SK-N-SH (cell line): ENCODE data around the gene TMA7. TPM values are rescaled to one million over a fixed set of nuclear protein-coding genes. Genes with fewer than 3 reads are reported as not detected.

Experiments used
- CTCF ChIA-PET: fragments of 300-600, 350-600 bp; formaldehyde crosslinking; extraction: SDS; loops from one replicate; lab custom pipeline; 2021; lab: Yijun Ruan, JAX
- POLR2A ChIA-PET: fragments of 350-600 bp; sonication (Branson Sonifier 250); formaldehyde crosslinking; extraction: SDS; loops from one replicate; lab custom pipeline; 2020; ENCODE audit warnings: antibody characterized with exemption, inconsistent platforms; lab: Yijun Ruan, JAX
- DNase-seq: peaks from one replicate; pipeline ENCODE4 v3.0.0; 2012
- H2AFZ ChIP-seq: fragments of 200-600 bp; sonication (generic); 2 replicates; pipeline ENCODE4 v1.8.1; 2016; ENCODE audit warnings: antibody characterized with exemption, mild to moderate bottlenecking, low read depth
- H3F3A ChIP-seq: fragments of 200-600 bp; sonication (generic); replicated peaks from 2 replicates; pipeline ENCODE3; 2016; ENCODE audit warnings: antibody characterized with exemption, mild to moderate bottlenecking; ENCODE audit not compliant: insufficient read depth
- H3K27ac ChIP-seq, 2 experiments: fragments of 200-500 bp in 1 of 2; fragments of 200-600 bp in 1 of 2; sonication (Bioruptor generic) in 1 of 2; sonication (generic), shearing (Covaris generic) in 1 of 2; 2 replicates each; pipeline versions ENCODE4 v1.5.1 to v1.6.1; 2014 to 2016; ENCODE audit warnings: low read depth in 2 of 2, inconsistent platforms in 1 of 2, low read length in 1 of 2, mild to moderate bottlenecking in 1 of 2, mixed read lengths in 1 of 2
- H3K27me3 ChIP-seq: fragments of 200-600 bp; sonication (generic), shearing (Covaris generic); 2 replicates; pipeline ENCODE4 v1.6.1; 2016; ENCODE audit warnings: mixed run types; ENCODE audit not compliant: insufficient read depth
- H3K36me3 ChIP-seq, 2 experiments: fragments of 200-500 bp in 1 of 2; fragments of 200-600 bp in 1 of 2; sonication (Bioruptor generic) in 1 of 2; sonication (generic) in 1 of 2; replicated peaks in 1 of 2; 2 replicates each; pipeline versions ENCODE3 to v1.5.1; 2014 to 2016; ENCODE audit warnings: low read length in 1 of 2, mild to moderate bottlenecking in 1 of 2; ENCODE audit not compliant: insufficient read depth in 2 of 2, control insufficient read depth in 1 of 2
- H3K4me1 ChIP-seq, 2 experiments: fragments of 200-500 bp in 1 of 2; fragments of 200-600 bp in 1 of 2; sonication (Bioruptor generic) in 1 of 2; sonication (generic), shearing (Covaris generic) in 1 of 2; 2 replicates each; pipeline versions ENCODE4 v1.5.1 to v1.6.1; 2014 to 2016; ENCODE audit warnings: low read depth in 1 of 2, low read length in 1 of 2, mixed run types in 1 of 2; ENCODE audit not compliant: insufficient read depth in 2 of 2, control insufficient read depth in 1 of 2
- H3K4me2 ChIP-seq: fragments of 200-600 bp; sonication (generic), shearing (Covaris generic); 2 replicates; pipeline ENCODE4 v1.6.1; 2017; ENCODE audit warnings: mixed run types
- H3K4me3 ChIP-seq, 2 experiments: fragments of 200-500 bp in 1 of 2; fragments of 200-600 bp in 1 of 2; sonication (Bioruptor generic) in 1 of 2; sonication (generic), shearing (Covaris generic) in 1 of 2; 2 replicates each; pipeline versions ENCODE4 v1.5.1 to v1.8.1; 2014 to 2016; ENCODE audit warnings: low read depth in 2 of 2, inconsistent platforms in 1 of 2, low read length in 1 of 2, mild to moderate bottlenecking in 1 of 2, mixed read lengths in 1 of 2, moderate library complexity in 1 of 2
- H3K79me2 ChIP-seq: fragments of 200-600 bp; sonication (generic); 2 replicates; pipeline ENCODE4 v1.8.1; 2017; ENCODE audit warnings: mild to moderate bottlenecking; ENCODE audit not compliant: insufficient read depth
- H3K9ac ChIP-seq: fragments of 200-600 bp; sonication (generic); 2 replicates; pipeline ENCODE4 v1.6.1; 2017; ENCODE audit warnings: mixed run types
- H3K9me2 ChIP-seq: fragments of 200-600 bp; sonication (generic); 2 replicates; pipeline ENCODE4 v1.6.1; 2017; ENCODE audit warnings: mixed run types
- H3K9me3 ChIP-seq: fragments of 200-600 bp; sonication (generic); 2 replicates; pipeline ENCODE4 v1.6.1; 2017; ENCODE audit warnings: mixed run types, mild to moderate bottlenecking, moderate library complexity
- H4K20me1 ChIP-seq: fragments of 200-600 bp; sonication (generic); 2 replicates; pipeline ENCODE4 v1.6.1; 2017; ENCODE audit warnings: mild to moderate bottlenecking, mixed run types; ENCODE audit not compliant: insufficient read depth
- CHD2 ChIP-seq: fragments of 150-350 bp; IDR thresholded peaks from 2 replicates; pipeline ENCODE4 v1.6.1; 2018; ENCODE audit warnings: low read length; ENCODE audit not compliant: partially characterized antibody
- ELF1 ChIP-seq: IDR thresholded peaks from 2 replicates; pipeline ENCODE4 v1.4.0; 2012
- EP300 ChIP-seq, 2 experiments: IDR thresholded peaks; 2 replicates each; pipeline versions ENCODE4 v1.4.0 to v1.6.1; 2012; ENCODE audit warnings: borderline replicate concordance in 1 of 2, low read depth in 1 of 2, low read length in 1 of 2
- FOSL2 ChIP-seq: IDR thresholded peaks from 2 replicates; pipeline ENCODE4 v1.4.0; 2012; ENCODE audit warnings: low read depth, mild to moderate bottlenecking, moderate library complexity, borderline replicate concordance
- FOXJ3 ChIP-seq: sonication (generic); formaldehyde crosslinking; IDR thresholded peaks from 2 replicates; pipeline ENCODE4 v1.5.1; 2020; ENCODE audit warnings: mild to moderate bottlenecking, missing genetic modification reagents
- FOXM1 ChIP-seq: IDR thresholded peaks from 2 replicates; pipeline ENCODE4 v1.4.0; 2012; ENCODE audit warnings: low read depth, mild to moderate bottlenecking
- JUND ChIP-seq: IDR thresholded peaks from 2 replicates; pipeline ENCODE4 v1.4.0; 2012
- MEF2A ChIP-seq: IDR thresholded peaks from 2 replicates; pipeline ENCODE4 v1.4.0; 2012; ENCODE audit warnings: low read depth, borderline replicate concordance
- MXI1 ChIP-seq: IDR thresholded peaks from 2 replicates; pipeline ENCODE4 v1.6.1; 2012; ENCODE audit warnings: mild to moderate bottlenecking, low read depth, low read length, improper control_type of control experiment
- NFIC ChIP-seq: IDR thresholded peaks from 2 replicates; pipeline ENCODE4 v1.4.0; 2012; ENCODE audit warnings: borderline replicate concordance
- POLR2AphosphoS5 ChIP-seq: IDR thresholded peaks from 2 replicates; pipeline ENCODE4 v1.6.1; 2012; ENCODE audit warnings: low read depth, low read length
- RAD21 ChIP-seq: IDR thresholded peaks from 2 replicates; pipeline ENCODE4 v1.6.1; 2012; ENCODE audit warnings: mild to moderate bottlenecking, low read length
- RFX5 ChIP-seq: IDR thresholded peaks from 2 replicates; pipeline ENCODE4 v1.6.1; 2012; ENCODE audit warnings: mild to moderate bottlenecking, improper control_type of control experiment, low read length
- RXRA ChIP-seq: IDR thresholded peaks from 2 replicates; pipeline ENCODE4 v1.4.0; 2012; ENCODE audit warnings: low read depth, mild to moderate bottlenecking, borderline replicate concordance
- SMC3 ChIP-seq: IDR thresholded peaks from 2 replicates; pipeline ENCODE4 v1.6.1; 2012; ENCODE audit warnings: low read depth, low read length, improper control_type of control experiment
- TAF1 ChIP-seq: IDR thresholded peaks from 2 replicates; pipeline ENCODE4 v1.6.1; 2012; ENCODE audit warnings: low read depth, mild to moderate bottlenecking, low read length, moderate library complexity, borderline replicate concordance
- TEAD4 ChIP-seq: IDR thresholded peaks from 2 replicates; pipeline ENCODE4 v1.4.0; 2012; ENCODE audit warnings: mild to moderate bottlenecking, borderline replicate concordance; ENCODE audit not compliant: insufficient read depth
- YY1 ChIP-seq: IDR thresholded peaks from 2 replicates; pipeline ENCODE4 v1.4.0; 2012; ENCODE audit warnings: low read depth, mild to moderate bottlenecking
- WGBS: methylation state at CpG from one replicate; pipeline ENCODE4 v1.1.6; 2017; ENCODE audit warnings: low lambda C conversion rate; 5-methylcytosine and 5-hydroxymethylcytosine counted together
- polyA plus RNA-seq, 3 experiments: library from polyadenylated mRNA; depleted of rRNA; stranded (reverse); fragments of >200 nt; gene quantifications; 2 replicates each; pipeline ENCODE4 v1.2.3, GENCODE V29; 2012
- TF ChIP-seq, protein P1 (sequence below): IDR thresholded peaks from 2 replicates; pipeline ENCODE4 v1.4.0; 2012; ENCODE audit warnings: low read depth
- TF ChIP-seq, protein P2 (sequence below): IDR thresholded peaks from 2 replicates; pipeline ENCODE4 v1.6.1; 2012; ENCODE audit warnings: mild to moderate bottlenecking, low read depth, low read length, moderate library complexity
- TF ChIP-seq, protein P3 (sequence below): IDR thresholded peaks from 2 replicates; pipeline ENCODE4; 2012
- TF ChIP-seq, protein P4 (sequence below): IDR thresholded peaks from 2 replicates; pipeline ENCODE4 v1.4.0; 2012; ENCODE audit warnings: low read depth, borderline replicate concordance
- TF ChIP-seq, protein P5 (sequence below): fragments of 200-600 bp; sonication (generic); IDR thresholded peaks from 2 replicates; pipeline ENCODE4 v1.6.1; 2017; ENCODE audit warnings: antibody characterized with exemption, mild to moderate bottlenecking, moderate library complexity
- TF ChIP-seq, protein P6 (sequence below): fragments of 150-350 bp; IDR thresholded peaks from 2 replicates; pipeline ENCODE4 v1.6.1; 2017; ENCODE audit warnings: antibody characterized with exemption, low read length, low read depth, borderline replicate concordance

TMA7 gene
- polyA plus RNA-seq, 1 of the 3 experiments (the other 2 are of a cell fraction) = 438 TPM

DNA sequence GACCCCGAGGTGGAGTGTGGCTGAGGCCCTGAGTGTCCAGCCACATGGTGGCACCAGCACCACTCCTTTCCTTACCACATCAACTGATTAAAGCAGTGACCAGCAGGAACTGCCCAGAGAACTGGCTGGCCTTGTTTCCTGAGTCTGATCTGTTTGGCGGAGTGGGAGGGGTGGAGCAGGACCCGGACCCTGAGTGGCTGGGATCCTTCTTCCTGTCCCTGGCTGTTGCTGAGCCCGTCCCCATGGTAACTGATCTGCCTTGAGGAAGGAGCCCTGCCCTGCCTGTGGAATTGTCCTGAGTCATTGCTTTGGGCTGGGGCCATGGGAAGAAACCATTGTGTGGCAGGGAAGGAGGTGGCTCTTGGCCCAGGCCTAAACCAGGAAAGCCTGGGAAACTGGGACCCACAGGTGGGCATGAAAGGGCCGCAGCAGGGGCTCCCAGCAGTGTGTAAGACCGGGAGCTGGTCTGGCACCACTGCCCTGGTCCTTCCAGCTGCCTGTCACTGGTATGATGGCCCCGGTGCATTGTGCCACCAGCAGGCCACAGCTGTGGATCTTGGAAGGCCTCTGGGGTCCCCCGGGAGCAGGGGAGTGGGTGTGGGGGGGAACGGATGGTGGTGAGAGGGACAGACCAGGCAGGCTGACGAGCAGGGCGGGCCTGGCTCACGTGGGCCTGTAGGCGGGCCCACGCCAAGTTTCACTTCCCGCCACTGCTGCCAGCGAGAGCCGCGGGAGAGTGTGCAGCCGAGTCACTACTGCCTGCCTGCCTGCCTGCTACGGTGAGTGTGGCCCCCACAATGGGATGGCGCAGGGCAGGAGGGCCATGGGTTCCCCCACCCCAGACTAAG lies 25.7 kb downstream of the TMA7 start:
- peak overlapping the region; percentile 78 for H3K4me2 ChIP-seq
- H3K4me1 ChIP-seq = peaks cover 16 to 67% of the 10 kb centered on the region in 2 experiments; a peak in 2 of 4 replicates
- peak overlapping the region; percentile 45 to 68 for H3K4me3 ChIP-seq
- peaks cover 46% of the 10 kb centered on the region for H3K79me2 ChIP-seq
- no peak overlapping the region for H2AFZ ChIP-seq
- ChIA-PET CTCF (interaction anchor here (0.6 to 8.2 kb wide), 15 partner anchors 9 to 98 kb away, joined by 3 to 136 read pairs (median 4); partner anchors contain the start of genes PFKFB4 and UCN2), POLR2A (interaction anchor here (1.2 to 1.3 kb wide), 2 partner anchors 42 to 83 kb away, joined by 3 to 5 read pairs; no protein-coding TSS in a partner anchor)
- no peaks in the 10 kb centered on the region for H3K9me2 ChIP-seq
- no peaks in the 10 kb centered on the region for H4K20me1 ChIP-seq
- peak overlapping the region; percentile 99 to 100 for H3K27ac ChIP-seq
- peak overlapping the region; percentile 95 for H3K9ac ChIP-seq
- peak; percentile 97 for DNase-seq
- H3K27me3 ChIP-seq = no peaks in the 10 kb centered on the region
- peaks cover 7 to 42% of the 10 kb centered on the region in 2 experiments for H3K36me3 ChIP-seq
- peaks cover 22% of the 10 kb centered on the region for H3F3A ChIP-seq
- WGBS = 3% methylated on average over 19 of the region's 21 CpGs
- H3K9me3 ChIP-seq = no peaks in the 10 kb centered on the region
- TF ChIP-seq JUND (no peak), MEF2A (no peak), POLR2AphosphoS5 (peak; percentile 74), RFX5 (peak; percentile 87), MXI1 (peak; percentile 64; the same call in 1 of the 2 replicates), EP300 (IDR thresholded peaks at IDR 0.05; ENCODE audit: borderline replicate concordance in 1 of 2, low read depth in 1 of 2, low read length in 1 of 2) (peak in 1 of 2 experiments; percentile 58; a peak in 3 of 4 replicates), RXRA (no peak), TEAD4 (no peak), YY1 (peak; percentile 50; the same call in 1 of the 2 replicates), NFIC (peak; percentile 62; the same call in 1 of the 2 replicates), FOXM1 (no peak), TAF1 (peak; percentile 77), SMC3 (peak; percentile 95), RAD21 (peak; percentile 94), ELF1 (peak; percentile 62), FOXJ3 (peak; percentile 57; the same call in 1 of the 2 replicates), FOSL2 (peak; percentile 42; the same call in 1 of the 2 replicates), CHD2 (peak; percentile 42)
- TF ChIP-seq, protein P1, sequence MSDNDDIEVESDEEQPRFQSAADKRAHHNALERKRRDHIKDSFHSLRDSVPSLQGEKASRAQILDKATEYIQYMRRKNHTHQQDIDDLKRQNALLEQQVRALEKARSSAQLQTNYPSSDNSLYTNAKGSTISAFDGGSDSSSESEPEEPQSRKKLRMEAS = peak; percentile 81
- TF ChIP-seq, protein P2, sequence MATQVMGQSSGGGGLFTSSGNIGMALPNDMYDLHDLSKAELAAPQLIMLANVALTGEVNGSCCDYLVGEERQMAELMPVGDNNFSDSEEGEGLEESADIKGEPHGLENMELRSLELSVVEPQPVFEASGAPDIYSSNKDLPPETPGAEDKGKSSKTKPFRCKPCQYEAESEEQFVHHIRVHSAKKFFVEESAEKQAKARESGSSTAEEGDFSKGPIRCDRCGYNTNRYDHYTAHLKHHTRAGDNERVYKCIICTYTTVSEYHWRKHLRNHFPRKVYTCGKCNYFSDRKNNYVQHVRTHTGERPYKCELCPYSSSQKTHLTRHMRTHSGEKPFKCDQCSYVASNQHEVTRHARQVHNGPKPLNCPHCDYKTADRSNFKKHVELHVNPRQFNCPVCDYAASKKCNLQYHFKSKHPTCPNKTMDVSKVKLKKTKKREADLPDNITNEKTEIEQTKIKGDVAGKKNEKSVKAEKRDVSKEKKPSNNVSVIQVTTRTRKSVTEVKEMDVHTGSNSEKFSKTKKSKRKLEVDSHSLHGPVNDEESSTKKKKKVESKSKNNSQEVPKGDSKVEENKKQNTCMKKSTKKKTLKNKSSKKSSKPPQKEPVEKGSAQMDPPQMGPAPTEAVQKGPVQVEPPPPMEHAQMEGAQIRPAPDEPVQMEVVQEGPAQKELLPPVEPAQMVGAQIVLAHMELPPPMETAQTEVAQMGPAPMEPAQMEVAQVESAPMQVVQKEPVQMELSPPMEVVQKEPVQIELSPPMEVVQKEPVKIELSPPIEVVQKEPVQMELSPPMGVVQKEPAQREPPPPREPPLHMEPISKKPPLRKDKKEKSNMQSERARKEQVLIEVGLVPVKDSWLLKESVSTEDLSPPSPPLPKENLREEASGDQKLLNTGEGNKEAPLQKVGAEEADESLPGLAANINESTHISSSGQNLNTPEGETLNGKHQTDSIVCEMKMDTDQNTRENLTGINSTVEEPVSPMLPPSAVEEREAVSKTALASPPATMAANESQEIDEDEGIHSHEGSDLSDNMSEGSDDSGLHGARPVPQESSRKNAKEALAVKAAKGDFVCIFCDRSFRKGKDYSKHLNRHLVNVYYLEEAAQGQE = no peak; the same call in 1 of the 2 replicates
- TF ChIP-seq, protein P3, sequence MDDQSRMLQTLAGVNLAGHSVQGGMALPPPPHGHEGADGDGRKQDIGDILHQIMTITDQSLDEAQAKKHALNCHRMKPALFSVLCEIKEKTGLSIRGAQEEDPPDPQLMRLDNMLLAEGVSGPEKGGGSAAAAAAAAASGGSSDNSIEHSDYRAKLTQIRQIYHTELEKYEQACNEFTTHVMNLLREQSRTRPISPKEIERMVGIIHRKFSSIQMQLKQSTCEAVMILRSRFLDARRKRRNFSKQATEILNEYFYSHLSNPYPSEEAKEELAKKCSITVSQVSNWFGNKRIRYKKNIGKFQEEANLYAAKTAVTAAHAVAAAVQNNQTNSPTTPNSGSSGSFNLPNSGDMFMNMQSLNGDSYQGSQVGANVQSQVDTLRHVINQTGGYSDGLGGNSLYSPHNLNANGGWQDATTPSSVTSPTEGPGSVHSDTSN = no peak; the same call in 1 of the 2 replicates
- TF ChIP-seq, protein P4, sequence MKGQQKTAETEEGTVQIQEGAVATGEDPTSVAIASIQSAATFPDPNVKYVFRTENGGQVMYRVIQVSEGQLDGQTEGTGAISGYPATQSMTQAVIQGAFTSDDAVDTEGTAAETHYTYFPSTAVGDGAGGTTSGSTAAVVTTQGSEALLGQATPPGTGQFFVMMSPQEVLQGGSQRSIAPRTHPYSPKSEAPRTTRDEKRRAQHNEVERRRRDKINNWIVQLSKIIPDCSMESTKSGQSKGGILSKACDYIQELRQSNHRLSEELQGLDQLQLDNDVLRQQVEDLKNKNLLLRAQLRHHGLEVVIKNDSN = peak; percentile 88
- TF ChIP-seq, protein P5, sequence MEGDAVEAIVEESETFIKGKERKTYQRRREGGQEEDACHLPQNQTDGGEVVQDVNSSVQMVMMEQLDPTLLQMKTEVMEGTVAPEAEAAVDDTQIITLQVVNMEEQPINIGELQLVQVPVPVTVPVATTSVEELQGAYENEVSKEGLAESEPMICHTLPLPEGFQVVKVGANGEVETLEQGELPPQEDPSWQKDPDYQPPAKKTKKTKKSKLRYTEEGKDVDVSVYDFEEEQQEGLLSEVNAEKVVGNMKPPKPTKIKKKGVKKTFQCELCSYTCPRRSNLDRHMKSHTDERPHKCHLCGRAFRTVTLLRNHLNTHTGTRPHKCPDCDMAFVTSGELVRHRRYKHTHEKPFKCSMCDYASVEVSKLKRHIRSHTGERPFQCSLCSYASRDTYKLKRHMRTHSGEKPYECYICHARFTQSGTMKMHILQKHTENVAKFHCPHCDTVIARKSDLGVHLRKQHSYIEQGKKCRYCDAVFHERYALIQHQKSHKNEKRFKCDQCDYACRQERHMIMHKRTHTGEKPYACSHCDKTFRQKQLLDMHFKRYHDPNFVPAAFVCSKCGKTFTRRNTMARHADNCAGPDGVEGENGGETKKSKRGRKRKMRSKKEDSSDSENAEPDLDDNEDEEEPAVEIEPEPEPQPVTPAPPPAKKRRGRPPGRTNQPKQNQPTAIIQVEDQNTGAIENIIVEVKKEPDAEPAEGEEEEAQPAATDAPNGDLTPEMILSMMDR = peak; percentile 79
- TF ChIP-seq, protein P6, sequence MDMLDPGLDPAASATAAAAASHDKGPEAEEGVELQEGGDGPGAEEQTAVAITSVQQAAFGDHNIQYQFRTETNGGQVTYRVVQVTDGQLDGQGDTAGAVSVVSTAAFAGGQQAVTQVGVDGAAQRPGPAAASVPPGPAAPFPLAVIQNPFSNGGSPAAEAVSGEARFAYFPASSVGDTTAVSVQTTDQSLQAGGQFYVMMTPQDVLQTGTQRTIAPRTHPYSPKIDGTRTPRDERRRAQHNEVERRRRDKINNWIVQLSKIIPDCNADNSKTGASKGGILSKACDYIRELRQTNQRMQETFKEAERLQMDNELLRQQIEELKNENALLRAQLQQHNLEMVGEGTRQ = peak; percentile 57; the same call in 1 of the 2 replicates
